Midbrain (tissue), 1 donor: ENCODE measurements around the gene ASGR1.
"Not testable (repeated sequence)": the region's sequence is repeated elsewhere in the genome, so short reads cannot be mapped to it uniquely, and the experiment has no call there.

ENCODE experiments used
- DNase-seq: peaks from one replicate; lab custom pipeline; 2025; lab: John Stamatoyannopoulos, UW

ASGR1 gene

GRCh38 chr17:7159571-7159970, 19.6 kb downstream of the ASGR1 start:
- not testable (repeated sequence) for DNase-seq

GRCh38 chr17:7158424-7158823, 20.7 kb downstream of the ASGR1 start:
- DNase-seq = not testable (repeated sequence)

GRCh38 chr17:7156342-7156940, 22.7 kb downstream of the ASGR1 start:
- no peak for DNase-seq

- no peak for DNase-seq
These were observed 31.4 kb downstream of the ASGR1 start for GRCh38 chr17:7147772-7148171.

GRCh38 chr17:7146115-7146514, 33.1 kb downstream of the ASGR1 start:
- peak; percentile 22 for DNase-seq

GRCh38 chr17:7144213-7144612, 35.0 kb downstream of the ASGR1 start:
- DNase-seq = no peak

- no peak for DNase-seq
These were observed 37.3 kb downstream of the ASGR1 start for GRCh38 chr17:7141824-7142223.

GRCh38 chr17:7139400-7139799, 39.8 kb downstream of the ASGR1 start:
- DNase-seq = no peak

- DNase-seq = no peak
These were observed 40.3 kb downstream of the ASGR1 start for GRCh38 chr17:7138800-7139381.

- no peak for DNase-seq
These were observed 41.8 kb downstream of the ASGR1 start for GRCh38 chr17:7137171-7137943.

GRCh38 chr17:7136266-7136877, 42.8 kb downstream of the ASGR1 start:
- DNase-seq = peak; percentile 61

- DNase-seq = no peak
These were observed 45.3 kb downstream of the ASGR1 start for GRCh38 chr17:7133916-7134315.

GRCh38 chr17:7133424-7133823, 45.7 kb downstream of the ASGR1 start:
- DNase-seq = no peak

GRCh38 chr17:7132511-7133094, 46.6 kb downstream of the ASGR1 start:
- DNase-seq = no peak

GRCh38 chr17:7131423-7131791, 47.8 kb downstream of the ASGR1 start:
- no peak for DNase-seq

GRCh38 chr17:7130621-7131422, 48.3 kb downstream of the ASGR1 start:
- no peak for DNase-seq

- no peak for DNase-seq
These were observed 49.9 kb downstream of the ASGR1 start for GRCh38 chr17:7129311-7129710.

- DNase-seq = no peak
These were observed 51.0 kb downstream of the ASGR1 start for GRCh38 chr17:7128160-7128559.

GRCh38 chr17:7127501-7127900, 51.7 kb downstream of the ASGR1 start:
- DNase-seq = not testable (repeated sequence)

- not testable (repeated sequence) for DNase-seq
These were observed 52.8 kb downstream of the ASGR1 start for GRCh38 chr17:7126386-7126785.

GRCh38 chr17:7124923-7125322, 54.2 kb downstream of the ASGR1 start:
- DNase-seq = no peak

GRCh38 chr17:7123844-7124243, 55.3 kb downstream of the ASGR1 start:
- DNase-seq = no peak
